Fibroblast of skin of left biceps (primary cell): ENCODE results near the gene SMOC2.
"Not testable (repeated sequence)": the region's sequence is repeated elsewhere in the genome, so short reads cannot be mapped to it uniquely, and the experiment has no call there.

Experiments used
- DNase-seq, 2 experiments: peaks; one replicate each; pipeline ENCODE4 v3.0.0-alpha.2; 2013; ENCODE audit warnings: low read depth in 2 of 2

Gene SMOC2

GRCh38 chr6:168573276-168573835 is 132.4 kb downstream of the SMOC2 start:
- DNase-seq = not testable (repeated sequence)

GRCh38 chr6:168574075-168574698 is 133.2 kb downstream of the SMOC2 start:
- no peak for DNase-seq

GRCh38 chr6:168574699-168575195 is 133.8 kb downstream of the SMOC2 start:
- DNase-seq = no peak

GRCh38 chr6:168575346-168576098 is 134.5 kb downstream of the SMOC2 start:
- no peak for DNase-seq

- no peak for DNase-seq
Measured at GRCh38 chr6:168576388-168576787, 135.4 kb downstream of the SMOC2 start.

- DNase-seq = no peak
Measured at GRCh38 chr6:168577496-168577895, 136.5 kb downstream of the SMOC2 start.

GRCh38 chr6:168578036-168578435 is 137.1 kb downstream of the SMOC2 start:
- DNase-seq = no peak

- no peak for DNase-seq
Measured at GRCh38 chr6:168581236-168581635, 140.3 kb downstream of the SMOC2 start.

GRCh38 chr6:168581706-168582105 is 140.7 kb downstream of the SMOC2 start:
- DNase-seq = no peak

GRCh38 chr6:168582571-168582981 is 141.6 kb downstream of the SMOC2 start:
- no peak for DNase-seq

GRCh38 chr6:168583126-168583525 is 142.1 kb downstream of the SMOC2 start:
- no peak for DNase-seq

GRCh38 chr6:168583821-168584220 is 142.8 kb downstream of the SMOC2 start:
- no peak for DNase-seq

- no peak for DNase-seq
Measured at GRCh38 chr6:168584249-168584648, 143.3 kb downstream of the SMOC2 start.

- DNase-seq = no peak
Measured at GRCh38 chr6:168584671-168585070, 143.7 kb downstream of the SMOC2 start.

- no peak for DNase-seq
Measured at GRCh38 chr6:168585441-168585840, 144.5 kb downstream of the SMOC2 start.

GRCh38 chr6:168589275-168589674 is 148.3 kb downstream of the SMOC2 start:
- no peak for DNase-seq

GRCh38 chr6:168590406-168590805 is 149.4 kb downstream of the SMOC2 start:
- no peak for DNase-seq

GRCh38 chr6:168596344-168596743 is 155.4 kb downstream of the SMOC2 start:
- DNase-seq = no peak

- no peak for DNase-seq
Measured at GRCh38 chr6:168597471-168597875, 156.5 kb downstream of the SMOC2 start.

GRCh38 chr6:168598251-168599117 is 157.5 kb downstream of the SMOC2 start:
- no peak for DNase-seq

- DNase-seq = no peak
Measured at GRCh38 chr6:168599118-168599494, 158.1 kb downstream of the SMOC2 start.

GRCh38 chr6:168599769-168600330 is 158.9 kb downstream of the SMOC2 start:
- DNase-seq = no peak
